Measurements from ENCODE around the gene TRPM7.
"Not testable (repeated sequence)": the region's sequence is repeated elsewhere in the genome, so short reads cannot be mapped to it uniquely, and the experiment has no call there.

Gene TRPM7

DNA sequence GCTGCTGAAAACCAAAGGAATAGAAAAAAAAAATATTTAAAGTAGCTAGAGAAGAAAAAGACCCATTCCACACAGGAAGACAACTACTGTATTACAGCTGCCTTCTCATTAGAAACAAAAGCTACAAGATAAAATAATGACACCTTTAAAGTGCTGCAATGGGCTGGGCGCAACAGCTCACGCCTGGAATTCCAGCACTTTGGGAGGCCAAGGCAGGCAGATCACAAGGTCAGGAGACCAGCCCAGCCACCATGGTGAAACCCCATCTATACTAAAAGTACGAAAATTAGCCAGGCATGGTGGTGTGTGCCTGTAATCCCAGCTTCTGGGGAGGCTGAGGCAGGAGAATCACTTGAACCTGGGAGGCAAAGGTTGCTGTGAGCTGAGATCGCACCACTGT is 31.0 kb downstream of the TRPM7 start:
- no peak for DNase-seq (ENCODE audit: low spot score)

DNA sequence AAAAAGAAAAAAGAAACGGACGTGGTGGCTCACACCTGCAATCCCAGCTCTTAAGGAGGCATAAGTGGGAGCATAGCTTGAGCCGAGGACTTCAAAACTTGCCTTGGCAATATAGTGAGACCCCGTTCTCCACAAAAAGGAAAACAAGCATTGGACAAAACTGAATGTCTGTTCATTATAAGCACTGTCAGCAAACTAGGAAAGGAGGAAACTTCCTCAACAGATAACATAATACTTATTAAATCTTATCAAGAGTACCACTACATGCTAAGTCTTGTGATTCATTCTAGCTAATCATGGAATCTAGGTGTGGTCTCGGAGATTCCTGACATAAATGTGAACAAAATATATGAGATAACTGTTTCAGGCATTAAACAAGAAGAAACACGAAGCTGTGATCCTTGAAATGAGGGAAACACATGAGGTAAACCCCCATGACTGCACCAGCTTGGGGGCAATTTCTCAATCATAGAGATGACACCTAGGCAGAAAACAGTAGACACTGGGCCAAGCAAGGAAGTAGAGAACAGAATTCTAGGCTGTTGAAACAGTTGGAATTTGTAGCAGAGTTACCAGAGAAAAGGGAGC is 33.3 kb downstream of the TRPM7 start:
- DNase-seq (ENCODE audit: low spot score), result no peak

DNA sequence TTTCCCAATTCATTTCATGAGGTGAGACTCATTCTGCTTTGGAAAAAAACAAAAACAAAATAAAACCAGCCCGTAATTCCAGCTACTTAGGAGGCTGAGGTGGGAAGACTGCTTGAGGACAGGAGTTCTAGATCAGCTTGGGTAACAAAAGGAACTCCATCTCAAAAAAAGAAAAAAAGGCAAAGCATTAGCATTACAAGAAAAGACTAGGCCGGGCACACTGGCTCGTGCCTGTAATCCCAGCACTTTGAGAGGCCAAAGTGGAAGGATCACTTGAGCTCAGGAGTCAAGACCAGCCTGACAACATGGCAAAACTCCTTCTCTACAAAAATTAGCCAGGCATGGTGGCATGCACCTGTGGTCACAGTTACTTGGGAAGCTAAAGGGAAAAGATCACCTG is 33.9 kb downstream of the TRPM7 start:
- DNase-seq (ENCODE audit: low spot score), result no peak

DNA sequence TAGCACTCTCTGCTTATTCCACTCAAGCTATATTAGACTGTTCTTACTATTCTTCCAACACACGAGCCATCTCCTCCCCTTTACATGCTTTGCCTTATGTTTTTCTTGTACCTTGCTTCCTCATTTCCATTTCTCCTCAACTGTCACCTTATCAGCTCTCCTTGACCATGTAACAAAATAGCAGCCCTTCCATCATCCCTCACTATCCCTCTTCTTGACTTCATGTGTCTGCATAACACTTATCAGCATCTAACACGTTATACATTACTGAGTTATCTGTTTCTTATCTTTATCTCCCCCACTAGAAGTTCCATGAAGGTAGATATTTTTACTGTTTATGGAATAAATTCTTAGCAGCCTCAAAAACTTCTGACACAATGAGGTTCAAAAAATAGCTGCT is 45.3 kb downstream of the TRPM7 start:
- no peak for DNase-seq (ENCODE audit: low spot score)

DNA sequence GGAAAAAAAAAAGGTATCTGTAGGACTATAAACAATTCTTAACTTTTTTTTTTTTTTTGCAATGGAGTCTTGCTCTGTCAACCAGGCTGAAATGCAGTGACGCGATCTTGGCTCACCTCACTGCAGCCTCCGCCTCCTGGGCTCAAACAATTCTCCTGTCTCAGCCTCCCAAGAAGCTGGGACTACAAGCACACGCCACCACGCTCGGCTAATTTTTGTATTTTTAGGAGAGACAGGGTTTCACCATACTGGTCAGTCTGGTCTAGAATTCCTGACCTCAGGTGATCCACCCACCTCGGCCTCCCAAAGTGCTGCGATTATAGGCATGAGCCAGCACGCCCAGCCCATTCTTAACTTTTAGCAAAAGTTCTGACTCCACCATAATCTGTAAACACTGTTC is 50.5 kb downstream of the TRPM7 start:
- DNase-seq (ENCODE audit: low spot score), result no peak

DNA sequence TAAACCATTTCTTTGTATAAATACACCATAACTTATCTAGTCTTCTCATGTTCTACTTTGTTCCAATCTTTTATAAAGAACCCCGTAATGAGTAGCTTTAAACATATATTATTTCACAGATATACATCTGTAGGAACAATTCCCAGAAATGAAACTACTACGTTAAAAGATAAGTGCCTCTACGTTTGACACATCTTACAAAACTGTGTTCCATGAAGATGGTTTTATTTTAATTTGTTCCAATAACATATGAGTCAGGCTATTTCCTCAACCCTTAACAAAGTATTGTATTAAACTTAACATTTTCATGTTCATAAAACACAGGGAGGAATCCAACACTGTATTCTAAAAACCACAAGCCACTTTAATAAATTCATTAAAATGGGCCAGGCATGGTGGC is 52.9 kb downstream of the TRPM7 start:
- DNase-seq (ENCODE audit: low spot score), result no peak

DNA sequence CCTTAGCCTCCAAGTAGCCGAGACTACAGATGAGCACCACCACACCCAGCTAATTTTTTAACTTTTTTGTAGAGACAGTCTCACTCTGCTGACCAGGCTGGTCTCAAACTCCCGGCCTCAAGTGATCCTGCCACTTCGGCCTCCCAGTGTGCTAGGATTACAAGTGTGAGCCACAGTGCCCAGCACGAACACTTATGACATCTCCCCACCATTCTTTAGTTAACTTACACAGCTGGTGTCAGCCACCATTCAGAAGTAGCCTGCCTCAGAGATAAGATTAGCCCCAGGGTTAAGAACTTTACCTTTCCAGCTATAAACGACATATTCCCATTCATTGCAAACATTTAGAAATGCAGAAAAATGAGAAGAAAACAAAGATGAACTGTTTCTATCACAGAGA is 58.2 kb downstream of the TRPM7 start:
- DNase-seq (ENCODE audit: low spot score), result no peak

DNA sequence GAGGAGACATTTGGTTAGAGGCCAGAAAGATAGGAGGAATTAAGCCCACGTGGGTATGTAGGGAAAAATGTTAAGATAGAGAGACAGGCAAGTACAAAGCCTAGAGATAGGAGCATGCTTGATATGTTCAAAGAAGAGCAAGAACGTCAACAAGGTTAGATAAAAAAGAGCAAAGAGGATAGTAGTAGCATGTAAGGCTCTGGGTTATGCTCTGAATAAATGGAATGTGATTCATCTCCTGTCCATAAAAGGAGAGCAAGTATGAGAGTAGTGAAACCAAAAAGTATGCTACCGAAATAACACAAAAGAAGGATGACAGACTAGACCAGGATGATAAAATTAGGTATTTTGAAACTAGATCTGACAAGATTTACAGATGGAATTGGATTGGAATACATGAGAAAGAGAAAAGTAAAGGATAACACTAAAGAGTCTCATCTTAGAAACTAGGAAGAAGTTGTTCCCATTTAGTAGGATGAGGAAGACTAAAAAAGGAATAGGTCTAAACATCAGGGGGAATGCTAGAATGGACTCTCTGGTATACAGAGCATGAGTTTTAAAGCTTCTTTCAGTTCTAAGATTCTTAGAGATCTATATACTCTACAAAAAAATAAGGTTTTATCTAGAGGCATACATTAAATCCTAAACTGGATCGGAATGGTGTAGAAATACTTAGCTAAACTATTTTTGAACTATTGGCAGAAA is 59.1 kb downstream of the TRPM7 start:
- DNase-seq (ENCODE audit: low spot score), result no peak

DNA sequence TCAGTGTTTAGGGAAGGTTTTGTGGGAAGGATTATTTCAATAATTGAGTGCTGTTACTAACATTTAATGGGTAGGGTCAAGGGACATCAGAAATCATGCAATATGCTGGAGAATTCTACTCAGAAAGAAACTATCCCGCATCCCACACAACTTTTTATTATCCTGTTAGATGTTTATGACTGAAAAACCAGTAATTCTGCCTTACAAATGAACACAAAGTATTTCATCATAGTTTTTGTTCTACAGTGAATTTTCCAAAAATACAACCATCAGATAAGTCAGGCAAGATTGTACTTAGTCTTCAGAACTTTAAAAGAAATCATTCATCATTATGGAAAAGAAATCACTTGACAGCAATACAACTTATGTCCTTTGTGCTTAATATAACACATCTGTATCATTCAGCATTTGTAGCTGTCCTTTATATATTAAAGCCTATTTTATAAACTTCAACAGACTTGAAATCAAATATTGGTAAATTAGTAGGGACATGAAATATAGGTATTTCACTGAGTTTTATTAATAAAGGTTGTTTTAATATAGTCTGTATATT is 61.9 kb downstream of the TRPM7 start:
- no peak for DNase-seq (ENCODE audit: low spot score)

DNA sequence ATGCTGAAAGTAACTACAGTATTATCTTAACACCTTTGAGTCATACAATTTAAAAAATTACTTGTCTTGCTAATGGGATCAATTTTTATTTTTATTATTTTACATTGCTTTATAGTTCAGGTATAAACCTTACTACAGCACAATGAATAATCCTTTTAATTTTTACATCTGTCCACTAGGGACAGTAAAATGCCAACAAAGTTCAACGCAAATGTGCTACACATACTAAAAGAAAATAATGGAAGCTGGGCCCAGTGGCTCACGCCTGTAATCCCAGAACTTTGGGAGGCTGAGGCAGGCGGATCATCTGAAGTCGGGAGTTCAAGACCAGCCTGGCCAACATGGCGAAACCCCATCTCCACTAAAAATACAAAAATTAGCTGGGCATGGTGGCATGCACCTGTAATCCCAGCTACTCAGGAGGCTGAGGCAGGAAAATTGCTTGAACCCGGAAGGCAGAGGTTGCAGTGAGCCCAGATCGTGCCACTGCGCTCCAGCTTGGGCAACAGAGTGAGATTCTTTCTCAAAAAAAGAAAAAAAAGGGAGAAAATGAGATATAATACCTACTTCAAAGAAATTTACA is 64.1 kb downstream of the TRPM7 start:
- DNase-seq (ENCODE audit: low spot score), result peak; percentile 7

DNA sequence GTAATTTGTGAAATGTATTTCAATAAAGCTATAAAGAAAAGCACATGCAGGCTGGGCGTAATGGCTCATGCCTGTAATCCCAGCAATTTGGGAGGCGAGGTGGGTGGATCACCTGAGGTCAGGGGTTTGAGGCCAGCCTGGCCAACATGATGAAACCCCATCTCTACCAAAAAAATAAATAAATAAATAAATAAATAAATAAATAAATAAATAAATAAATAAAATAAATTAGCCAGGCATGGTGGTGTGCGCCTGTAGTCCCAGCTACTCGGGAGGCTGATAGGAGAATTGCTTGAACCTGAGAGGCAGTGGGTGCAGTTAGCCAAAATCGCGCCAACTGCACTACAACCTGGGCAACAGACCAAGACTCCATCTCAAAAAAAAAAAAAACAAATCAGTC is 69.6 kb downstream of the TRPM7 start:
- not testable (repeated sequence) for DNase-seq (ENCODE audit: low spot score)

DNA sequence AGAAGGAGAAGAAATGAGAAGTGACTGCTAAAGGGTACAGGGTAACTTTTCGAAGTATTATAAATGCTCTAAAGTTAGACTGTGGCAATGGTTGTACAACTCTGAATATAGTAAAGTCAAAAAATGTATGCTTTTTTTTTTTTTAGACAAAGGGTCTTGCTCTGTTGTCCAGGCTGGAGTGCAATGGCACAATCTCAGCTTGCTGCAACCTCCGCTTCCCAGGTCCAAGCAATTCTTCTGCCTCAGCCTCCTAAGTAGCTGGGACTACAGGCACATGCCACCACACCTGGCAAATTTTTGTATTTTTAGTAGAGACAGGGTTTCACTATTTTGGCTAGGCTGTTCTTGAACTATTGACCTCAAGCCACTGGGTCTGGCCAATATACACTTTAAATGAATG is 70.0 kb downstream of the TRPM7 start:
- DNase-seq (ENCODE audit: low spot score), result not testable (repeated sequence)

DNA sequence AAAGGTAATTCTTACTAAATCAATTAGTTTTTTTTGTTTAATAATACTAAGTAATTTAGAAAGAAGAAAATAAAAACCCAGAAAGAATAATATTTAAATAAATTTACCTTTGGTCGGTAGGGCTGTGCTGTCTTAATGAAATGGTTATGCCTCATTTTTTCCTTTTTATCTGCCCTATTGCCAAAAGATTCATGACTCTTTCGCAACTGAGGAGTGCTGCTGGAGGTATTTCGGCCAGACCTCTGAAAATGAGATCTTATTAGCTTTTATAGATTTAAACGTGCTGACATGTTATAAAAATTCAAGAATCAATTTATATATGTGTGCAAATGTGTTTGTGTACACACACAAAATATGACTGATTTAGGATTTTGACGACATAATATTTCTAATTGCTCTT is 73.0 kb downstream of the TRPM7 start:
- DNase-seq (ENCODE audit: low spot score), result no peak

DNA sequence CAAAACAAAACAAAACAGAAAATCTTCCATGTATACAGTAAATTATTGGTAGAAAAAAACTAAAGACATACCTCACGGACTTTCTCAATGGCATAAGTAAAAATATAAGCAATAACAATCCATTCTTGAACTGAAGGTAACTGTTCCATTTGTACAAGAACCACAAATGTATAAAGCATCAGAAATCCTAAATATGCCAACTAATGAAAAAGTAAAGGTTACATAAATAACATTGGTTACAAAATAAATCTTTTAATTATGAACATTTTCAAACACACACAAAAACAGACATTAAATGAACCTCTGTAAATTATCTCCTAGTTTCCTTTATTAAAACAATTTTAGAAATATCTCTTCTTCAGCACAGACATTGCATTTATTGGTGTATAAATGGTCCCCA is 79.5 kb downstream of the TRPM7 start:
- no peak for DNase-seq (ENCODE audit: low spot score)

DNA sequence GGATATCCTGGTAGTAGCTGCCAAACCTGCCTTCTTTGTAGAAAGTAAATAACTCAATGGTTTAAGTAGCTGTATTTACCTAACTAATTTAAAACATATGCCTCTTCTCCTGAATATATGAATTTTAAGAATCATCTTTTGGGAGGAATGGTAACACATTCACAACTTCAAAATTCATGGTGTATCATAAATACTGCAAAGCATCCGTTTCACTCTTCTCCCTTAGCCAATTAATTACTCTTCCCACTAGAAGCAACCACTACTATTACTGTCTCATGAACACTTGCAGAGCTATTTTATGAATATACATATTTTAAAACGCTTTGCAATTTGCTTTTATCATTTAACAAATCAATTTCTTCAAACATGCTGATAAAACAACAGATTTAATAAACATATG is 81.1 kb downstream of the TRPM7 start:
- DNase-seq (ENCODE audit: low spot score), result no peak

DNA sequence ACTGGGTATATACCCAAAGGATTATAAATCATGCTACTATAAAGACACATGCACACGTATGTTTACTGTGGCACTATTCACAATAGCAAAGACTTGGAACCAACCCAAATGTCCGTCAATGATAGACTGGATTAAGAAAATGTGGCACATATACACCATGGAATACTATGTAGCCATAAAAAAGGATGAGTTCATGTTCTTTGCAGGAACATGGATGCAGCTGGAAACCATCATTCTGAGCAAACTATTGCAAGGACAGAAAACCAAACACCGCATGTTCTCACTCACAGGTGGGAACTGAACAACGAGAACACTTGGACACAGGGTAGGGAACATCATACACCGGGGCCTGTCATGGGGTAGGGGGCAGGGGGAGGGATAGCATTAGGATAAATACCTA is 84.6 kb downstream of the TRPM7 start:
- not testable (repeated sequence) for DNase-seq (ENCODE audit: low spot score)

DNA sequence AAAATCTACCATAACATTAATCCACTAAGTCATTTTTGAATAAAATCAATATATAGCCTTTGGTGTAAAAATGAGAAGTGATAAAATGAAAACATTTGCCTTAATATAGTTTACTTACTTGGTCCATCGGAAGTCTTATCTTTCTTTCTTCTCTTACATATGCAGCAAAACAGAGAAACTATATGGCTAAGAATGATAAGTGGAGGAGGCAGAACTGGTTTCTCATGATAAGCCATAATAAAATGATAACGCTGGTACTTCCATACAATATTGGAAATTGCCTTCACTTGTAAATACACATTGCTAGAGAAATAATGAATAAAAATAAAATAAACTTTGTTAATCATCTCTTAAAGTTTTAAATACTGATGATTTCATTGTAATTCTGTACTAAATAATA is 92.3 kb downstream of the TRPM7 start:
- no peak for DNase-seq (ENCODE audit: low spot score)

DNA sequence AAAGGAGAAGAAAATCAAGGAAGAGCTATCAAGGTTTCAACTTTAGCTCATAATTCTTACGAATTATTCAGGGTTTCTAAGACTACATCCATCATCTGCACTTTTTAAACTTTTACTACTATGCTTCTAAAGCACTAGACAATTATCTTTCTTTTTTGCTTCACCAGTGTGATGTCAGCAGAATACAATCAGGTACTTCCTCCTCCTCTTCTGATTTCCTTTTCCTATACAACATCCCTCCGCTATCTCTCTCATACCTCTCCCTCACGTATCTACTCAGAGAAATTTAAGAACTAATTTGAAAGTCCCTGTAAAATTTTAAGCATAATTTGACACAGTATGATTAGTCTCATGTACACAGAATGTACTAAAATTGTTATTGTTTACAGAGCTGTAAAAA is 92.8 kb downstream of the TRPM7 start:
- no peak for DNase-seq (ENCODE audit: low spot score)

DNA sequence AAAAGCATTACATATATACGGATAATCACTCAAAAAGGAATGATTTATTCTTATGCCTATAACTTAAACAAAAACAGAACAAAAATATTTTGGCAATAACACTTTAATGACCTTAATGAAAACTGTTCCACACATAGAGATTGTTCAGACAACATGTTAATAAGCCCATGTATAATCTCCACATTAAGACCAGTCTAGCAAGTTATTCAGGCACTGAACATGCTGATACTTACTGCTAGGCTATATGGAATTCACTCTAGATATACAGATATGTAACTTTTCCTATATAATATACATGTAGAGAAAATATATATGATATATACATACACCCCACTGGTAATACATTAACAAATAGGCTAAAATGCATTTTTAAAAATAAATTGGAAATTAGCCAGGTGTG is 96.3 kb downstream of the TRPM7 start:
- DNase-seq (ENCODE audit: low spot score), result no peak

DNA sequence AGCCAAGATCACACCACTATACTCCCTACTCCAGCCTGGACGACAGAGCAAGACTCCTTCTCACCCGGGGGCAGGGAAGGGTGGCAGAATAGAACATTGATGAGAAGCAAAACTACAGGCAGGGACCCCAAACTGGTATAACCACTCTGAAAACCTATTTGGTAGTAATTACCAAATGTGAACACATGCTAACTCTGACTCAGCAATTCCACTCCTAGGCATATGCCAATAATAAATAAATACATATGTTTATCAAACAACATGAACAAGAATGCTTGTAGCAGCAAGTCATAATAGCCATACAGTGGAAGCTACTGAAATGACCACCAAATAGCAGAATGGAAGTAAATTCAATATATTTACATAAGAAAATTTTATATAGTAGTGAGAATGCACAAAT is 109.1 kb downstream of the TRPM7 start:
- no peak for DNase-seq (ENCODE audit: low spot score)

DNA sequence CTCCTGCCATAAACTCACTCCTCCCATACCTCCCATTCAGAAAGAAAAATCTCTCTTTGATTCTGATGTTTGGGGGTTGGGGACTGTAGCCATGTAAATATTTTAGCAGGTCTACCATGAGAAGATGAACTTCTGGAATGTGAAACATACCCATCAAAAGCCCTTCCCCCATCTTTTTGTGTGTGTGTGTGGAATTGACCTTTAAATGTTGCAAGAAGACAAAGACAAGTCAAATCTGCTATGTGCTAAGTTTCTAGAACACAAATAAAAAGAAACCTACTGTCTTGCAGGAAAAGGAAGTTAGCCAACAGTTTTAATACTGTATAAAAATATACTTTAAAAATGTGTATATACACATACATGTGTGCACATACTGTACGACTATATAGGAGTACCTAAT is 110.4 kb downstream of the TRPM7 start:
- DNase-seq (ENCODE audit: low spot score), result no peak

DNA sequence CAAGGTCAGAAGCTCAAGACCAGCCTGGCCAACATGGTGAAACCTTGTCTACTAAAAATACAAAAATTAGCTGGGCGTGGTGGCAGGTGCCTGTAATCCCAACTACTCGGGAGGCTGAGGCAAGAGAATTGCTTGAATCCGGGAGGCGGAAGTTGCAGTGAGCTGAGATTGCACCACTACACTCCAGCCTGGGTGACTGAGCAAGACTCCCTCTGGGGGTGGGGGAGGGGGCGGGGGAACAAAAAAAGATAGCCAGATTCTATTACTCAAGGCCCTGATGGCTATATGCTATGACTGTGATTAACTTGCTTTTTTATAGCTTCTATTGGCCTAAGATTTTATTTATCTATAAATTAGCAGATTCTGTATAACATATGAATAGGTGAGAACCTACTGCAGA is 112.8 kb downstream of the TRPM7 start:
- DNase-seq (ENCODE audit: low spot score), result not testable (repeated sequence)

DNA sequence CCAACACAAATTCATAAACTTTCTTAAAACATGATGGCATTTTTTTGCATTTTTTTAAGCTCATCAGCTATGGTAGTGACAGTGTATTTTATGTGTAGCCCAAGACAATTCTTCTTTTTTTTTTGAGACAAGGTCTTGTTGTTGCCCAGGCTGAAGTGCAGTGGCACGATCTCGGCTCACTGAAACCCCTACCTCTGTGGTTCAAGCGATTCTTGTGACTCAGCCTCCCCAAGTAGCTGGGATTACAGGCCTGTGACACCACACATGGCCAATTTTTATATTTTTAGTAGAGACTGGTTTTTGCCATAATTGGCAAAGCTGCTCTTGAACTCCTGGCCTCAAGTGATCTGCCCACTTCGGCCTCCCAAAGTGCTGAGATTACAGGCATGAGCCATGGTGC is 122.8 kb downstream of the TRPM7 start:
- DNase-seq (ENCODE audit: low spot score), result no peak
